ENCODE data around the gene PAGE2.
"Not testable (repeated sequence)": the region's sequence is repeated elsewhere in the genome, so short reads cannot be mapped to it uniquely, and the experiment has no call there.

PAGE2 gene

GRCh38 chrX:55127692-55128091, 38.9 kb downstream of the PAGE2 start:
- no peak for DNase-seq

GRCh38 chrX:55129361-55129760, 40.5 kb downstream of the PAGE2 start:
- no peak for DNase-seq

- DNase-seq, result no peak
Measured at GRCh38 chrX:55130481-55130880, 41.7 kb downstream of the PAGE2 start.

GRCh38 chrX:55132416-55132815, 43.6 kb downstream of the PAGE2 start:
- no peak for DNase-seq

GRCh38 chrX:55135171-55135570, 46.4 kb downstream of the PAGE2 start:
- no peak for DNase-seq

- DNase-seq, result not testable (repeated sequence)
Measured at GRCh38 chrX:55140800-55141199, 52.0 kb downstream of the PAGE2 start.

Measured in SIG-M5 (cell line).